OCI-LY7 (cell line): Measurements from ENCODE around the gene MDFIC. TPM values are rescaled to one million over a fixed set of nuclear protein-coding genes. Genes with fewer than 3 reads are reported as not detected.

ENCODE experiments used
- BruUV-seq: library from RNA; stranded (reverse); fragments of 400-500 nt; replicated peaks from 2 replicates; lab custom pipeline; 2021; lab: Mats Ljungman, UMichigan
- CTCF ChIA-PET: fragments of 300-600 bp; sonication (Branson Sonifier 250); formaldehyde crosslinking; loops from one replicate; lab custom pipeline; 2022; ENCODE audit warnings: antibody characterized with exemption; ENCODE audit not compliant: unreplicated experiment; lab: Charles Lee
- POLR2A ChIA-PET: fragments of 300-600 bp; sonication (Branson Sonifier 250); formaldehyde crosslinking; loops from one replicate; lab custom pipeline; 2022; ENCODE audit warnings: antibody characterized with exemption; lab: Charles Lee
- DNase-seq: peaks from one replicate; pipeline ENCODE4 v3.0.0-alpha.2; 2015; ENCODE audit warnings: low spot score
- H2AFZ ChIP-seq: fragments of 200-600 bp; sonication (generic), shearing (Covaris generic); 2 replicates; pipeline ENCODE4 v1.6.1; 2014; ENCODE audit warnings: mild to moderate bottlenecking, antibody characterized with exemption, low read length, moderate library complexity
- H3K27ac ChIP-seq: fragments of 200-600 bp; sonication (generic); 2 replicates; pipeline ENCODE4 v1.5.1; 2014; ENCODE audit warnings: mixed run types, low read depth, mild to moderate bottlenecking, moderate library complexity, low read length, inconsistent platforms; ENCODE audit not compliant: poor library complexity, severe bottlenecking
- H3K36me3 ChIP-seq: fragments of 200-600 bp; sonication (generic); 2 replicates; pipeline ENCODE4 v1.6.1; 2014; ENCODE audit warnings: mild to moderate bottlenecking, antibody characterized with exemption, low read length, moderate library complexity, mixed read lengths; ENCODE audit not compliant: insufficient read depth
- H3K4me1 ChIP-seq: fragments of 200-600 bp; sonication (generic); 2 replicates; pipeline ENCODE4 v1.5.1; 2014; ENCODE audit warnings: mild to moderate bottlenecking, low read length; ENCODE audit not compliant: insufficient read depth, poor library complexity, severe bottlenecking
- H3K4me2 ChIP-seq: fragments of 200-600 bp; sonication (generic); 2 replicates; pipeline ENCODE4 v1.6.1; 2014; ENCODE audit warnings: mild to moderate bottlenecking, low read length
- H3K4me3 ChIP-seq: fragments of 200-600 bp; sonication (generic); 2 replicates; pipeline ENCODE4 v1.5.1; 2014; ENCODE audit warnings: mild to moderate bottlenecking, low read depth, low read length; ENCODE audit not compliant: poor library complexity, severe bottlenecking
- H3K79me2 ChIP-seq: fragments of 200-600 bp; sonication (generic); 2 replicates; pipeline ENCODE4 v1.6.1; 2016; ENCODE audit warnings: low read depth, mild to moderate bottlenecking, low read length, moderate library complexity, mixed read lengths; ENCODE audit not compliant: insufficient read depth
- H3K9me2 ChIP-seq: fragments of 200-600 bp; sonication (generic); 2 replicates; pipeline ENCODE4 v1.6.1; 2016; ENCODE audit warnings: mild to moderate bottlenecking, low read length, mixed read lengths; ENCODE audit not compliant: insufficient read depth
- H3K9me3 ChIP-seq: fragments of 200-600 bp; sonication (generic); 2 replicates; pipeline ENCODE4 v1.6.1; 2014; ENCODE audit warnings: mild to moderate bottlenecking, mixed run types, low read length, mixed read lengths
- H4K20me1 ChIP-seq: fragments of 200-600 bp; sonication (generic); 2 replicates; pipeline ENCODE4 v1.6.1; 2014; ENCODE audit warnings: mild to moderate bottlenecking, antibody characterized with exemption, low read length, moderate library complexity, mixed read lengths; ENCODE audit not compliant: insufficient read depth
- CTCF ChIP-seq: fragments of 200-600 bp; sonication (generic); conservative IDR thresholded peaks from 2 replicates; pipeline ENCODE4 v1.5.1; 2014; ENCODE audit warnings: mild to moderate bottlenecking, antibody characterized with exemption, low read length, moderate library complexity, mixed read lengths
- EZH2phosphoT487 ChIP-seq: fragments of 200-600 bp; sonication (generic); IDR thresholded peaks from 2 replicates; pipeline ENCODE4 v1.6.1; 2018; ENCODE audit warnings: low read depth, borderline replicate concordance, mild to moderate bottlenecking, mixed run types, antibody characterized with exemption, low read length, moderate library complexity, mixed read lengths
- intact Hi-C: fragments of 100-400 bp; cut with micrococcal nuclease; formaldehyde crosslinking; loops from one replicate; pipeline ENCODE4 v1.10.0; 2022; ENCODE audit not compliant: unreplicated experiment
- total RNA-seq, 2 experiments: library from RNA; depleted of rRNA in 1 of 2; stranded (reverse); fragments of >200 nt in 1 of 2; shearing (Covaris generic) in 1 of 2; gene quantifications; 2 replicates each; pipeline ENCODE4 v1.2.3, GENCODE V29; 2014 to 2022

MDFIC gene
- total RNA-seq, 2 experiments from 2014 or later = not detected

DNA sequence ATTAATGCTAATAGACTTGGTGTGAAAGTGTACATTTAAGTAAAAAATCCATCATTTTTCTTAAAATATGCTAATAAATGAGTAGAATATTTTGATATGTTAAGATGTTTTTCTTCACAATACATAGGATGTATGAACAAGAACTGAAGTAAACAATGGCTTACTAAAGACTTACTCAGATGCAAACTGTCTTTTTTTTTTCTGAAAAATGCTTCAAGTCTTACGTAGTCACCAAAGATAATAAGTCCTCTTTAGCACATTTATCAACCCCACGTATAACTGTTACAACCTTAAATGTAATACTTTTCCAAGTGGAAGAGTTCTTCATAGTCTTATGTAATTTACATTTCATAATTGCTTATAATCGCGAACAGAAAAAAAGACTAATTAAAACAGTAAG is 54.8 kb downstream of the MDFIC start:
- Histone ChIP-seq H3K9me2 (no peaks in the 10 kb centered on the region), H3K4me3 (no peak overlapping the region), H3K9me3 (no peaks in the 10 kb centered on the region), H3K27ac (no peak overlapping the region), H2AFZ (no peak overlapping the region), H3K4me1 (no peaks in the 10 kb centered on the region), H4K20me1 (no peaks in the 10 kb centered on the region), H3K79me2 (no peaks in the 10 kb centered on the region), H3K4me2 (no peak overlapping the region), H3K36me3 (no peaks in the 10 kb centered on the region)
- no TSS peak for BruUV-seq
- TF ChIP-seq EZH2phosphoT487 (no peak), CTCF (no peak)
- intact Hi-C loops = no loop called here
- CTCF ChIA-PET = no interaction called here
- DNase-seq = no peak
- POLR2A ChIA-PET = no interaction called here

DNA sequence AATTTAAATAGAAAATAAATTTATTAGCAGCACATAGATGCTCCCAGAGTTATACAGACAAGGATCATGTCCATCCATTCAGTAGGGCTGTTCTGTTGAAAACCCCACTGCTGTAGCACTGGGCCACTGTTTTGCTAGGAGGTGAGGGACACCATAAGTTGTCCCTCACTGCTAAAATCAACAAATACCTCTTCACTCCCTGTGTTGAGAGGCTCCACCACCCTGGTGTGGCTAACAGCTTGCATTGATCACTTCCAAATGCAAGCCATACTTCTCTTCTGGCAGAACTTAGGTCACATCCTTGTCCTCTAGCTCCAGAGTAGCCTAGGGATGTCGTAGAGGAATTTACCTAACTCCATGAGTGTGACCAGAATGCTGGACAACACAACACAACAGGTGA is 55.4 kb downstream of the MDFIC start:
- H3K9me2 ChIP-seq = no peaks in the 10 kb centered on the region
- H3K4me3 ChIP-seq = no peak overlapping the region
- TF ChIP-seq EZH2phosphoT487 (no peak), CTCF (no peak)
- no peak overlapping the region for H2AFZ ChIP-seq
- no peak overlapping the region for H3K4me2 ChIP-seq
- no peaks in the 10 kb centered on the region for H3K36me3 ChIP-seq
- H3K9me3 ChIP-seq = no peaks in the 10 kb centered on the region
- no TSS peak for BruUV-seq
- H3K27ac ChIP-seq = no peak overlapping the region
- H3K79me2 ChIP-seq = no peaks in the 10 kb centered on the region
- ChIA-PET POLR2A (no interaction called here), CTCF (no interaction called here)
- no peaks in the 10 kb centered on the region for H4K20me1 ChIP-seq
- DNase-seq = no peak
- intact Hi-C loops = no loop called here
- no peaks in the 10 kb centered on the region for H3K4me1 ChIP-seq

GRCh38 chr7:114979388-114979787 is 57.5 kb downstream of the MDFIC start:
- no peaks in the 10 kb centered on the region for H3K9me2 ChIP-seq
- no peaks in the 10 kb centered on the region for H3K4me1 ChIP-seq
- TF ChIP-seq EZH2phosphoT487 (no peak), CTCF (no peak)
- H3K4me2 ChIP-seq = no peak overlapping the region
- CTCF ChIA-PET = no interaction called here
- DNase-seq = no peak
- POLR2A ChIA-PET = no interaction called here
- H3K27ac ChIP-seq = no peak overlapping the region
- H3K9me3 ChIP-seq = no peaks in the 10 kb centered on the region
- no peak overlapping the region for H3K4me3 ChIP-seq
- H3K36me3 ChIP-seq = no peaks in the 10 kb centered on the region
- H2AFZ ChIP-seq = no peak overlapping the region
- BruUV-seq = no TSS peak
- intact Hi-C loops = no loop called here
- no peaks in the 10 kb centered on the region for H3K79me2 ChIP-seq
- H4K20me1 ChIP-seq = no peaks in the 10 kb centered on the region
